Activated gamma-delta T cell treated with Interleukin-2 at 50 U/mL for 16 hours (primary cell): ENCODE results near the gene PIK3C2G.

Experiments
- DNase-seq: peaks from one replicate; pipeline ENCODE4 v3.0.0-alpha.2; 2020

The PIK3C2G gene

GRCh38 chr12:18355429-18355828 lies 94.1 kb downstream of the PIK3C2G start:
- no peak for DNase-seq

DNA sequence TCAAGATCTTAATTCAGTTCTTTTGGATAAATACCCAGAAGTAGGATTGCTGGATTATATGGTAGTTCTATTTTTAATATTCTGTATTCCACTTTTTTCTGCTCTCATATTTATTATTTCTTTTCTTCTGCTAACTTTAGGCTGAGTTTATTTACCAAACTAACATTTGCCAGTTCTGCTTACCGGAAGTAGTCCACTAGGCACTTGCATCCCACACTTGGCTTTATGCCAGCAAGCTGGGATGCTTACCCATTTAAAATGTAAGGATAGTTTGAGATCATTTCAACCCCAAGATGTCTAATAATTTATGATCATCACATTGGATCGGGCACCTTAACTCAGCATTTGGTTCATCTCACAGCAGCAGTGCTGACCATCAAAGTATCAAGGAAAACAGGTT lies 96.8 kb downstream of the PIK3C2G start:
- DNase-seq: no peak

DNA sequence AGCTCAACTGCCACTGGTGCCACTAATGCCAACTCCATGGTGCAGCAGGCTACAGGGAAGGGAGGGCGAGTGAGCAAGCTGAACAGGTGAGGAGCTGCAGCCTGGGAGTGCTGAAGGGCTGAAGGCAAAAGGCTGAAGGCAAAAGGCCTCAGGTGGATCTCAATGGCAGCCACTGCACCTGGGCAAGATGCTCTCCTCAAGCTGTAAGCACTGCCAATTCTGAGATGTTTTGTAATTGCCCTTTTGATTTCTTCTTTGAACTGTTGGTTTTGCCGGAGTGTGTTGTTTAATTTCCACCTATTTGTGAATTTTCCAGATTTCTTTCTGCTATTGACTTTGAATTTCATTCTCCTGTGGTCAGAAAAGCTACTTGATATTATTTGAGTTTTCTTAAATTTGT lies 97.6 kb downstream of the PIK3C2G start:
- no peak for DNase-seq

DNA sequence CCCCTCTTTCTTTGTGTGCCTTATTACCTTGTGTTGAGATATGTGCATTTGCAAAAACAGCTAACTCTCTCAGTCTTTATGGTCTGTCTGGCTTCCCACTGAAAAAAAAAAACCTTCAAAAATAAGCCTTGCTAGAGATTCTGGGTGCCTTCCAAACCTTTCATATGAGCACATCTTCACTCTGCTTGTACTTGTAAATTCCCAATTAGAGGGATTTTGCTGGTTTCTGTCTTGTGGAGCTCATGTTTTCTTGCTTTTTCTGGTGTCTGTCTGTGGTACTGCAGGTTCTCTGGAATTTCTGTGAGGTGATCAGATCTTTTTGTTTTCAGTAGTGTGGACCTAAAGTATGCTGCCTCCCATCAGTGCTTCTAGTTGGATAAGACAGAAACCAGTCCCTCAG lies 100.1 kb downstream of the PIK3C2G start:
- no peak for DNase-seq

DNA sequence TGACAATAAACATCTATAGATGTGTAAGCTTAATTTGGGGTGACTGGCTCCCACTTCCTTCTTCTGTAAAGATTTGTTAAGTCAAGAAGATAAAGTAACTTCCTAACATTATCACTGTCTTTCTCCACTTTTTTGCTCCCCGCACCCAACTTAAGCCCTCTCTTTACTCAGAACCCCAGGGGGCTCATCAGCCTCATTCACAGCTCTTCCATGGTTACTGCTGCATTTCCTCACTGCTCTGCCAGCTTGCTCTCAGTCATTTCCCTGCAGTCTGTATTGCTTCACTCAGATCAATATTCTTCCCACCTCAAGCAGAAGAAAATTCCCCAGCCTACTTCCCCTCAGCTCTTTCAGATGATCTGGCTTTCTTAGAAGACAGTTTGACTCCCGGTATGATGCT lies 102.0 kb downstream of the PIK3C2G start:
- no peak for DNase-seq

GRCh38 chr12:18368594-18368993 lies 107.3 kb downstream of the PIK3C2G start:
- DNase-seq: no peak

DNA sequence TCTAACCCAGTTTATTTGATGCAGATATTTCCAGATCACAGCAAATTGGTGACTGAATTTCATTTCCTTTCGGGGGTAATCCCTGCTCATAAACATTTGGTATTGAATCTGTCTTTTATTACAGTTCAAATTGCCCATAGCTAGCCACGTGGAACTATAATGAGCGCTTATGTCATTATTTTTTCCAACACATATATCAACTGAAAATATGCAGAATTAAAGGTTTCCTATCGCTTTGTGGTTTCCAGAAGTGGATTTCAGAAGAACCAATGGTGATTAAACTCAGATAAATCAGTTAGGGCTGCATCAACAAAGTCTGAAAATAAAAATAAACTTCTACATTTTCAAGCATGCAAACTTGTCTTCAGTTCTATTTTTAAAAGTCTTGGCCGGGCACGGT lies 111.9 kb downstream of the PIK3C2G start:
- DNase-seq: no peak

GRCh38 chr12:18375131-18375530 lies 113.8 kb downstream of the PIK3C2G start:
- no peak for DNase-seq

DNA sequence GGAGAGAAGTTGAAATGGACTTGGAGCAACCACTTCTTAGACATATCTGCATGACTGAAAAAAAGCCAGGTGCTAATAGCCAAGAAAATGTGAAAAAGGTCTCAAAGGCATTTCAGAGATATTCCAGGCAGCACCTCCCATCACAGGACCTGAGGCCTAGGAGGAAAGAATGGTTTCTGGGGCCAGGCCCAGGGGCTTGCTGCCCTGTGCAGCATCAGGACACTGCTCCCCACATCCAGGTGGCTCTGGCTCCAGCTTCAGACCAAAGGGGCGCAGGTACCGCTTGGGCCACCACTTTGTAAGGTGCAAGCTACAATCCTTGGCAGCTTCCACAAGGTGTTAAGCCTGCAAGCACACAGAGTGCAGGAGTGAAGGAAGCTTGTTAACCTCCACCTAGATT lies 114.3 kb downstream of the PIK3C2G start:
- no peak for DNase-seq

DNA sequence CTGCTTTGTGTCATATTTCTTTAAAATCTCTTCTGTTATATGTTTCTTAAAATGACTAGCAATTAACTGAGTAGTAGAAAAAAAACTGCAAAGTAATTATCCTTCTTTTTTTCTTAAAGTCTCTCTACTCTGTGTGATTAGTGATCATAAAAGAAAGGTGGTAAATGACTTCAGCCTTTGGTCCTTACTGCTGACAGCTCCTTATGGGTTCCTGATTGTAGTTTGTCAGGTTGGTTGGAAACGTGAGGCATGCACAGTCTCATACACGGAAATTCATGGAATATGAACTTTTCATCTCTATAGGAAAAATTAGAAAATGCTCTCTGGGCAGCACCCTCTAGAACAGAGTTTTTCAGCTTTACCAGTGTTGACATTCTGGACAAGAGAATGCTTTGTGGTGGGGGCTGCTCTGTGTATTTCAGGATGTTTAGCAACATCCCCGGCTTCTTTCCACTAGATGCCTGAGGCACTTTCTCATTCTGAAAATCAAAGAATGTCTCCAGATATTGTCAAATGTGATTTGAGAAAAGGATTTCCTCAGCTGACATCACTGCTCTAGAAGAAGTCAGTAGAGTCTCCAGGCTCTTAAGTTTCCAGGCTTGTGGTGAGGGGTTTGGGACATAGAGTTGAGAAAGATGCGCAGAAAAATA lies 121.0 kb downstream of the PIK3C2G start:
- DNase-seq: no peak

- no peak for DNase-seq
Observed at GRCh38 chr12:18383203-18383602, 121.9 kb downstream of the PIK3C2G start.

GRCh38 chr12:18387706-18388105 lies 126.4 kb downstream of the PIK3C2G start:
- DNase-seq: no peak

DNA sequence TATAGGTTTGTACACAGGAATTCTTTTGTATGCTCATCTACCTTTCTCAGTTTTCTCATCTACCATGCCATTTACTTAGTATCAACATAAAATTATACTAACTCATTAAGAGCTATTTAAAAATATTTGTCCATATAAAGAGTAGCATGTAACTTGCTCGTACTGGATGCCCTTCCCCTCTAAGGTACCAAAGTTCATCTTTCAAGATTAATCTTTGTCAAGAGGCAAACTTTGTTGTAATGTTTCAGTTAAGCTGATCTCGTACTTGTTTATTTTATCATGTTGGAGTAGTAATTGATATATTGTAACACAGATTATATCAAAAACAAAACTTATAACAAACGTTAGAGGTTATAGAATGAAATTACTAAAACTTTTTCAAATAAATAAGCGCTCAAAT lies 128.5 kb downstream of the PIK3C2G start:
- DNase-seq: no peak

- no peak for DNase-seq
Observed at GRCh38 chr12:18391151-18391550, 129.8 kb downstream of the PIK3C2G start.

DNA sequence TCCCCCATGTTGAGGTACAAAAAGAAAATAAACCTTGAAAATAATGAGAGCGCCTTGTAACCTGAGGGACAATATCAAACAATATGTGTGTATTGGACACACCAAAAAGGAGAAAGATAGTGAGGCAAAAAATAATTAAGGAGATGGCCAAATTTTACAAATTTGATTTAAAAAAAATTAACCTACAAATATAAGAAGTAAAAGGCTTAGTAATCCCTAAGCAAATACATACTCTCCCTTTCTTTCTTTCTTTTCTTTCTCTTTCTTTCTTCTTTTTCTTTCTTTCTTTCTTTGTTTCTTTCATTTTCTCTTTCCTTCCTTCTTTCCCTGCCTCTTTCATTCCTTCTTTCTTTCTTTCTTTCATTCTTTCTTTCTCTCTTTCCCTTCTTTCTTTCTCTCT lies 133.4 kb downstream of the PIK3C2G start:
- DNase-seq: no peak

DNA sequence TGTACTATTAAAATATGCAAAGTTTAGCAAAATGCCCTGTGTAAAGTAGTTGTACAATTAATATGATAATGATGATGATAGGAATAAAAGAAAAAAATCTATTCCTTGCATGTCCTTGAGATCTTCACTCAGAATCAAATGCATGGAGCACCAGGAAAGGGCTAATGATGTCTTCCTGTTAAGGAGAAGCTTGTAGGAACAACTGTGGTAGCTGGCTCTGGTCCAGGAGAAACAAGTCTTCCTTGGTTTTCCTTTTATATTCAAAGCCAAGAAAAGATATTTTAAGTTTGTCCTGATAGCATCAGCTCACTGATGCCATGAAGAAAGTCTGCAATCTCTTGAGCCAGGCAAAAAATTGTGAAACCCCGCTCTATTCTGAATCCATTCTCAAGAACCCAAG lies 138.9 kb downstream of the PIK3C2G start:
- no peak for DNase-seq

- DNase-seq: no peak
Observed at GRCh38 chr12:18402872-18403611, 141.7 kb downstream of the PIK3C2G start.

GRCh38 chr12:18411453-18411852 lies 150.1 kb downstream of the PIK3C2G start:
- DNase-seq: no peak

GRCh38 chr12:18414671-18415070 lies 153.4 kb downstream of the PIK3C2G start:
- DNase-seq: no peak

- no peak for DNase-seq
Observed at GRCh38 chr12:18415227-18415626, 153.9 kb downstream of the PIK3C2G start.

DNA sequence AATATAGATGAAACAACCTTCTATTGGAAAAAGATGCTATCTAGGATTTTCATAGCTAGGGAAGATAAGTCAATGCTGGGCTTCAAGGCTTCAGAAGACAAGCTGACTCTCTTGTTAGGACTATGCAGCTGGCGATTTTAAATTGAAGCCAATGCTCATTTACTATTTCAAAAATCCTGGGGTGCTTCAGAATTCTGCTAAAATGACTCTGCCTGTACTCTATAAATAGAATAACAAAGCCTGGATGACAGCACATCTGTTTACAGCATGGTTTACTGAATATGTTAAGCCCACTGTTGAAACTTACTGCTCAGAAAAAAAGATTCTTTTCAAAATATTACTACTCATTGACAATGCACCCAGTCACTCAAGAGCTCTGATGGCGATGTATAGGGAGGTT lies 155.1 kb downstream of the PIK3C2G start:
- DNase-seq: no peak

DNA sequence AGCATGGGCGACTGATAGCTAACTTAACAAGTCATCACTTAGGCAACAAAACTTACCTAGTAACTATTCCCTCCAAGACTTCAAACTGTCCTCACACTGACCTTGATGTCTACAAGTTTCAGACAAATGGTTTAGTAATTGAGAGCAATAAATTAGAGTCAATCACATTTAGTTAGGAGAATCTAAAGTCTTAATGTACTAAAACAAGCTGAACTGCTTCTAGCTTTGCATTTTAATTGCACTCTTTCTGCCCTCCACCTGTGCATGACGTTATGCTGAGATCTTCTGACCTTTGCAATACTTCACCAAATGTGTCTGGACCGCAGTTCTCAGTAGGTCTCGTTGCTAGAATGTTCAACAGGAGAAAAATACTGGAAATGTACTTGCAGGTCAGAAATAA lies 158.0 kb downstream of the PIK3C2G start:
- no peak for DNase-seq

DNA sequence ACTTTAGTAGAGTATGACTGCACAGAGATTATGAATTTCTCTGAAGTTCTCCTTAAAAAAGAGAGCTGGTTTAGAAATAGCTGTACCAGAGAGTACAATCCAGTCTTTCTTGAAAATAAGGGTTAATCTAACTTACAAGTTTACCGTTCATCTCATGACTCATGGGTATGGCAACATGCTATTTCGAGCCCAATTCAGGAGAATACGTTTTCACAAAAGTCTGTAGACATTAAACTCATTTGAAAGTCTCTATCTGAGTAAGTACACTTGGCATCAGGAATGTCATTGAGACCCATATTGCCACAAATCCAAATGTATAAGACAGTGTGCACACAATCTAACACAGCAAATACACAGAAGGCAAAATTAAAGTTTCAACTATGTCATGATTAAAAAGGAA lies 160.5 kb downstream of the PIK3C2G start:
- DNase-seq: no peak

DNA sequence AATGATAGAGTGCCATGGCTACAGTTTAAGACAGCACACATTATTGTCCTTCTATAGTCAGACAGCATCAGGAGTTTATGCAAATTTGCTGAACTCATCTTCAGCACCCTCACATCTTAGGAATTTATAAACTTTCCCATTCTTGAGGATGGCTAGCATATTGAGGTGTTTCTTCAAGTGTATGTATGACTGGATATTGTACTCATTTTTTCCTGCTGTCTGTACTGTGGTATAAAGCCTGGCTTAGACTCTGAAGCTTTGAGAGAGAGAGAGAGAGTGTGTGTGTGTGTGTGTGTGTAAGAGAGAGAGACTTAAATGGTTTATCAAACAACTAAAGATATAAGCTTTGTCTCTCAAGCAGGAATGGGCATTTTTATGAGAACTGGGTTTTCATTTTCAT lies 161.6 kb downstream of the PIK3C2G start:
- no peak for DNase-seq

DNA sequence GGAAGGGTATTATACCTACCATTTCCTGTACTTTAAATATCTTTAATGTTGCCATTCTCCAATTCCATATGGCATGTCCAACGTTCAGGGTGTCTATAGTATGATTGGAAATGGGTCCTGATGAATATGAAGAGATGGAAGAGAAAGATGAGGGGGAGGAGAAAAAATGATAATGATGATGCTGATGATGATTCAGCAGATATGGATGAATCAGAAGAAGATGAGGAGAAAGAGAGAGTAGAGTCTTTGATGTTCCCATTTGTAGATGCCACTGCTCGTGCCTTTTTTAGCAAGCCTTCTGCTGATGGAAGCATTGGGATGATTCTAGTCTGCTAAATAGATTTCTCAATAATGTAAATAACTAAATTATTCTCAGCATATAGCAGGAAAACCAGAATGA lies 163.5 kb downstream of the PIK3C2G start:
- no peak for DNase-seq
